Stomach smooth muscle (tissue), 2 donors: ENCODE data around the gene PHKG1.
A peak's percentile ranks its signal among the peaks of the same experiment; 100 is the strongest.
"Not testable (repeated sequence)": the region's sequence is repeated elsewhere in the genome, so short reads cannot be mapped to it uniquely, and the experiment has no call there.

Experiments
- H3K27ac ChIP-seq: one replicate; pipeline ENCODE4 v1.7.0; 2013; ENCODE audit warnings: mild to moderate bottlenecking, low read length, inconsistent platforms
- H3K27me3 ChIP-seq, 2 donors: one replicate each; pipeline ENCODE4 v1.7.0; 2013; ENCODE audit warnings: low read length in 2 of 2; ENCODE audit not compliant: insufficient read depth in 2 of 2, control insufficient read depth in 1 of 2
- H3K36me3 ChIP-seq, 2 donors: one replicate each; pipeline ENCODE4 v1.7.0; 2013; ENCODE audit warnings: low read length in 2 of 2; ENCODE audit not compliant: control insufficient read depth in 2 of 2, insufficient read depth in 2 of 2
- H3K4me1 ChIP-seq: one replicate; pipeline ENCODE4 v1.7.0; 2013; ENCODE audit warnings: low read length; ENCODE audit not compliant: control insufficient read depth, insufficient read depth
- H3K4me3 ChIP-seq, 2 donors: one replicate each; pipeline ENCODE4 v1.7.0; 2013; ENCODE audit warnings: low read length in 2 of 2
- H3K9ac ChIP-seq, 2 donors: one replicate each; pipeline ENCODE4 v1.7.0; 2013; ENCODE audit warnings: low read length in 2 of 2, mild to moderate bottlenecking in 1 of 2
- H3K9me3 ChIP-seq, 2 donors: one replicate each; pipeline ENCODE4 v1.7.0; 2013; ENCODE audit warnings: low read length in 2 of 2; ENCODE audit not compliant: control insufficient read depth in 2 of 2
- donor health status: healthy.
- donor health status: Pancreatic carcinoma.

The PHKG1 gene

GRCh38 chr7:56092789-56093531 lies at the start of gene PHKG1:
PHKG1 (minus strand) TSS chr7:56092952; CDS start chr7:56088941, 4,011 bp downstream.
- peaks cover 0 to 4% of the 10 kb centered on the region in 2 donors for H3K36me3 ChIP-seq
- peaks cover 25% of the 10 kb centered on the region for H3K4me1 ChIP-seq
- peak within 1 kb of the TSS; percentile 55 to 64 for H3K4me3 ChIP-seq
- H3K27ac ChIP-seq = peak within 1 kb of the TSS; percentile 81
- H3K9ac ChIP-seq = peak within 1 kb of the TSS; percentile 34 to 60
- H3K27me3 ChIP-seq = no peaks in the 10 kb centered on the region
- no peaks in the 10 kb centered on the region for H3K9me3 ChIP-seq

GRCh38 chr7:56131062-56131461 lies 38.3 kb upstream of the PHKG1 start:
- not testable (repeated sequence) for H3K4me3 ChIP-seq, H3K9ac ChIP-seq, H3K9me3 ChIP-seq, H3K36me3 ChIP-seq, H3K27me3 ChIP-seq, H3K27ac ChIP-seq, H3K4me1 ChIP-seq

- Histone ChIP-seq H3K4me3 (no peak overlapping the region), H3K9ac (no peak overlapping the region), H3K27me3 (no peaks in the 10 kb centered on the region), H3K4me1 (no peaks in the 10 kb centered on the region), H3K27ac (no peak overlapping the region), H3K36me3 (no peaks in the 10 kb centered on the region), H3K9me3 (no peaks in the 10 kb centered on the region)
These were observed 34.7 kb upstream of the PHKG1 start for GRCh38 chr7:56127241-56127975.

- H3K27ac ChIP-seq = no peak overlapping the region
- no peaks in the 10 kb centered on the region for H3K27me3 ChIP-seq
- no peaks in the 10 kb centered on the region for H3K4me1 ChIP-seq
- H3K4me3 ChIP-seq = no peak overlapping the region
- H3K9ac ChIP-seq = no peak overlapping the region
- no peaks in the 10 kb centered on the region for H3K36me3 ChIP-seq
- H3K9me3 ChIP-seq = no peaks in the 10 kb centered on the region
These were observed 33.1 kb upstream of the PHKG1 start for GRCh38 chr7:56125831-56126230.

- no peaks in the 10 kb centered on the region for H3K9me3 ChIP-seq
- no peaks in the 10 kb centered on the region for H3K36me3 ChIP-seq
These were observed 32.2 kb upstream of the PHKG1 start for GRCh38 chr7:56124981-56125380.

GRCh38 chr7:56121440-56121839 lies 28.7 kb upstream of the PHKG1 start:
- H3K4me3 ChIP-seq = no peak overlapping the region
- peaks cover 3 to 6% of the 10 kb centered on the region in 2 donors for H3K27me3 ChIP-seq

More at GRCh38 chr7:56124981-56125380, 32.2 kb upstream of the PHKG1 start:
- H3K4me3 ChIP-seq = no peak overlapping the region
- H3K27ac ChIP-seq = no peak overlapping the region
- H3K4me1 ChIP-seq = no peaks in the 10 kb centered on the region
- no peak overlapping the region for H3K9ac ChIP-seq
- no peaks in the 10 kb centered on the region for H3K27me3 ChIP-seq

GRCh38 chr7:56115852-56116538 lies 23.2 kb upstream of the PHKG1 start, which contains the start of gene NUPR2:
NUPR2 (minus strand) TSS chr7:56116417; CDS start chr7:56116314, 103 bp downstream.
- no peak within 1 kb of the TSS for H3K27ac ChIP-seq
- no peaks in the 10 kb centered on the region for H3K36me3 ChIP-seq
- no peak within 1 kb of the TSS for H3K9ac ChIP-seq

More at GRCh38 chr7:56121440-56121839, 28.7 kb upstream of the PHKG1 start:
- H3K27ac ChIP-seq = no peak overlapping the region
- no peaks in the 10 kb centered on the region for H3K36me3 ChIP-seq
- no peaks in the 10 kb centered on the region for H3K4me1 ChIP-seq
- H3K9ac ChIP-seq = no peak overlapping the region
- no peaks in the 10 kb centered on the region for H3K9me3 ChIP-seq

GRCh38 chr7:56112244-56112643 lies 19.5 kb upstream of the PHKG1 start:
- not testable (repeated sequence) for H3K36me3 ChIP-seq, H3K4me1 ChIP-seq, H3K9me3 ChIP-seq, H3K27me3 ChIP-seq, H3K27ac ChIP-seq, H3K9ac ChIP-seq, H3K4me3 ChIP-seq

More at GRCh38 chr7:56115852-56116538, 23.2 kb upstream of the PHKG1 start, which contains the start of gene NUPR2:
- H3K4me3 ChIP-seq = no peak within 1 kb of the TSS
- H3K9me3 ChIP-seq = no peaks in the 10 kb centered on the region
- H3K4me1 ChIP-seq = no peaks in the 10 kb centered on the region
- peaks cover 7 to 12% of the 10 kb centered on the region in 2 donors for H3K27me3 ChIP-seq

GRCh38 chr7:56110611-56111010 lies 17.9 kb upstream of the PHKG1 start:
- H3K4me1 ChIP-seq = peaks cover 2% of the 10 kb centered on the region
- no peak overlapping the region for H3K4me3 ChIP-seq
- H3K27ac ChIP-seq = no peak overlapping the region
- no peaks in the 10 kb centered on the region for H3K27me3 ChIP-seq
- H3K9ac ChIP-seq = no peak overlapping the region
- H3K9me3 ChIP-seq = no peaks in the 10 kb centered on the region
- no peaks in the 10 kb centered on the region for H3K36me3 ChIP-seq

- Histone ChIP-seq H3K4me3 (no peak overlapping the region), H3K9ac (no peak overlapping the region), H3K4me1 (peaks cover 10% of the 10 kb centered on the region), H3K27ac (no peak overlapping the region), H3K27me3 (no peaks in the 10 kb centered on the region), H3K36me3 (peaks cover 9 to 11% of the 10 kb centered on the region in 2 donors), H3K9me3 (no peaks in the 10 kb centered on the region)
These were observed 15.2 kb upstream of the PHKG1 start for GRCh38 chr7:56107954-56108258.
